ENCODE measurements around the gene SPATA6.

DNA sequence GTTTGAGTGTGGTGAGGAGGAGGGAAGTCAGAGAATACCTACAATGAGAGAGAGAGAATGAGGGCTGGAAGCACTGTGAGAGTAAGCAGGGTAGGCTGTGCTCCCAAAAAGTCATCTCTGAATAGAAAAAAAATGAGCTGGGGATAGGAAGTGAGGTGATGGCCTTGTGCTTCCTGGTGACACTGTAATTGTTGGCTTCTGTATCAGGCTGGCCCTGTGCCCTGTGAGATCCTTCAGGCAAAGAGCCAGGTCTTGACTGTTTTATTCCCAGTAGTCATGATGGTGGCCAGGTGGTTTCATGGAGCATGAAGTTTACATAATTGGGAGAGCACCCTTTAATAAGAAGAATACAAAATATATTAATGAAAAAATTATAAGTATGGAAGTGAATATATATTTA lies 20.4 kb upstream of the SPATA6 start:
- TF ChIP-seq CTCF (conservative IDR thresholded peaks at IDR 0.05 in 1 of 2, IDR thresholded peaks at IDR 0.05 in 1 of 2; ENCODE audit: low read depth in 1 of 2, low read length in 2 of 2) (no peak), EZH2 (IDR thresholded peaks at IDR 0.05; ENCODE audit: low read length, missing control alignments) (no peak)

Data from fibroblast of lung (primary cell).